Measurements from ENCODE around the gene MYLK4.

Gene MYLK4

GRCh38 chr6:2639896-2640295 is 110.8 kb downstream of the MYLK4 start:
- FAIRE-seq (no peak), DNase-seq (ENCODE audit: insufficient read length, low spot score) (no peak)

DNA sequence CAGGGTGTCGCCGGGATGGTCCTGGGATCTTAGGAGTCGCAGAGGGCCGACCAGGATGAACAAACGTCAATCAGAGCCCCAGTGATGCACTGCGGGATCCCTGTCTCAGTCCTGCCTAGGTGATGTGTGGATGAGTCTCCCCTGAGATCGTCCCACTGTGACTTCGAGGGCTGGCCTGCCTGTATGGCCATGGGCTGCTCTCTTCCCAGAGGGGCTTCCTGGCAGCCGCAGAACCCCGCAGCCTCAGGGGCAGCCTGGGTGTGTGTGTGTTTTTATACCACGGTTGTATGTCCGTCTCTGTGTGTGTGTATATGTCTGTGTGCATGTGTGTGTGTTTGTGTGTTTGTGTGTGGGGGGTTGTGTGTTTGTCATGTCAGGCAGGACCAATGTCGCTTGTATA is 111.6 kb downstream of the MYLK4 start:
- DNase-seq (ENCODE audit: insufficient read length, low spot score) (no peak), FAIRE-seq (no peak)

DNA sequence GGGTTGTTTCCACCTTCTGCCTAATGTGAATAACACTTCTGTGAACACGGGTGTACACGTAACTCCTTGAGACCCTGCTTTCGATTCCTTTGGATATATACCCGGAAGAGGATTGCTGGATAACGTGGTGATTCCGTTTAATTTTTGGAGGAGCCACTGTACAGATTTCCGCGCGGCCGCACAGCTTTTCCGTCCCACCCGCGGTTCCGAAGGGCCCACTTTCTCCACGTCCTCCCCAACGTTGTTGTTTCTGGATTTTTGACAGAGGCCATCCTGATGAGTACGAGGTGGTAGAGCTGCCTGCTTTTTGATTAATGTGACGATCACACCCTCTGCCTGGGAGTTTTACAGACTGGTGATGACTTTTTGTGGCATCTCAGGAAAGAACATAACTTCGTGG is 114.0 kb downstream of the MYLK4 start:
- no peak for DNase-seq (ENCODE audit: insufficient read length, low spot score)
- FAIRE-seq: no peak

DNA sequence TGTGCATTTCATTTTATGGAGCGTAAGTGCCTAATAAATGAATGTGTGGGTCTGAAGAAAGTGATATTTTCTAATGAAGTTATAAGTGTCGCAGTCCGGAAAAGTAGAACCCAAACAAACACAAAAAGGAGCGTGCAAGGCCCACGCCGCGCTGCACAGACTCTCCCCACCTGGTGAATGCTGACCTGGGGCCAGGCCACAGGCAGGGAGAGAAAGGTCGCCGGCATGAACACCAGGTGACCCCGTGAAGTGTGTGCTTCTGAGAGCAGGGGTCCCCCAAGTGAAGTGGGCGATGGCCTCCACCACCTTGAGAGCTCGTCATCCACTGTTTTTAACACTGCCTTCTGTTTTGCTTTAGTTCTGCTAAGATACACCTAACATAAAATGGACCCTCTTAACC is 114.8 kb downstream of the MYLK4 start:
- no peak for FAIRE-seq

DNA sequence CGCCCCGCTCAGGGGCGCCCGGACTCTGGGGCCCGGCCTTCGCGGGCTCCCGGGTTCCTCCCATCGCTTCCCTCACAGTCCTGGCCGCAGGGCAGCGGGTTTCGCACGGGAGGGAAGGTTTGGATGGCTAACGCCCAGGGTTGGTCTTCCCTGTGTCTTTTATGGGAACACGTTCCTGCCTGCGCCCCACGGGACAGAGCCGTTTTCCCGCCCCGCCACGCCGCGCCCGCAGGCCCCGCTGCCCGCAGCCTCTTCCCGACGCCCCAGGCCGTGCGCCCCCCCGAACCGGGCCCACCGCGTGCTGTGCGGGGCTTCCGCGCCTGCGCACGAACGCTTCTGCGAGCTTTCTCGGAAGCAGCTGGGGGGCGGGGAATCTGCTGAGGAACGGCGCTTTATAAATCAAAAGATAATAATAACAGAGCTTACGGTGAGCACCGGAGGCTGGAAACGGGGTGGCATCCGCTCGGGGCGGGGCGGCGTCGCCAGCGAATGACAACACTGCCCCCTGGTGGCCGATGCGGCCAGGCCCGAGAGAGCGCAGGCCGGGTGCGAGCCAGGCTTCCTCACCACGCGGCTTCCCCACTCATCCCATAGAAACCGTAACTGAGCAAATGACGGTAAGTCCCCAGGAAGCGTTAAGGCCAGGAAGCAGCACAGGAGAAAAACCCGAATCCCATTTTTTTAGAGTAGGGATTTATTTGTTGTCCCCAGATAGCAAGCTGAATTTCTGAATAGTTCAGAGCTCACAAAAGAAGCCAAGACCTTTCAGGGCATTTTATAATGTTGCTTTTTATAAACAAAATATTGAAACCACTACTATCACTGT is 116.4 kb downstream of the MYLK4 start:
- DNase-seq (ENCODE audit: insufficient read length, low spot score) (peak; percentile 80), FAIRE-seq (peak; percentile 73)

More for the DNA sequence above, 114.8 kb downstream of the MYLK4 start:
- DNase-seq (ENCODE audit: insufficient read length, low spot score): no peak

DNA sequence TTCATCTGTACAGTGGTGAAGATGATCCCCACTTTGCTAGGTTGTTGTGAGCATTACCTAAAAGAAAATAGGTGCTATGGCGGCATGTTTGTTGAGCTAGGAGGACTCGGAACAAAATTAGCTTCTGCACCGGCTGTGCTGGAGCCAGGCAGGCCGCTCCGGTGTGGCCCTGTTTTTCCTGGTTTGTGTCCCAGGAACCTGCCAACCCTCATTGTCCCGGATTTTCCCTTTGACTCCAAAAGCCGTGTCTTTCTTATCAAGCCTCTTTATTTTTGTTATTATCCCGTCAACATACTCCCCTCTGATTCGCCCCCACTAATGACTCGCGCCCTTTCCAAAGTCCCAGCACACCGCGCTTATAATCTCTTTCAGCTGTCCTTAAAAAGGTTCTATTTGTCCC is 117.0 kb downstream of the MYLK4 start:
- FAIRE-seq: no peak
- DNase-seq (ENCODE audit: insufficient read length, low spot score): no peak

GRCh38 chr6:2632976-2633584 is 117.6 kb downstream of the MYLK4 start:
- no peak for DNase-seq (ENCODE audit: insufficient read length, low spot score)
- FAIRE-seq: no peak

DNA sequence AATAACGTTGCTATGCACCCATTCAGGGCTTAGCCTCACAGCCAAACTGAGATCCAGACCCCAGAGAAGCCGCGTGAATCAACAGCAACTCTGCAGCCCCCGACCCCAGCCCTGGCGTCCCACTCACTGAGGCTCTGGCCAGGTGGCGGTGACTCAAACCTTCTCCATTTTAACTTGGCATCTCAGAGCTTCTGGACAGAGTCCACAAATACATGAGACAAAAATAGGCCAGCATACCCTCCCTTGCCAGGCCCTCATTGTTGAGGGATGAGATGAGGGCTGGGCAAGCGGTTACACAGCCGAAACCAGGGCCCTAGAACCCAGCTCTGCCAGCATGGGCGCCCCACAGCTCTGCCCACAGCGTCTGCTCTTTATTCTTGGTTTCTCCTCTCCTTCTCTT is 118.4 kb downstream of the MYLK4 start:
- DNase-seq (ENCODE audit: insufficient read length, low spot score): no peak
- FAIRE-seq: no peak

DNA sequence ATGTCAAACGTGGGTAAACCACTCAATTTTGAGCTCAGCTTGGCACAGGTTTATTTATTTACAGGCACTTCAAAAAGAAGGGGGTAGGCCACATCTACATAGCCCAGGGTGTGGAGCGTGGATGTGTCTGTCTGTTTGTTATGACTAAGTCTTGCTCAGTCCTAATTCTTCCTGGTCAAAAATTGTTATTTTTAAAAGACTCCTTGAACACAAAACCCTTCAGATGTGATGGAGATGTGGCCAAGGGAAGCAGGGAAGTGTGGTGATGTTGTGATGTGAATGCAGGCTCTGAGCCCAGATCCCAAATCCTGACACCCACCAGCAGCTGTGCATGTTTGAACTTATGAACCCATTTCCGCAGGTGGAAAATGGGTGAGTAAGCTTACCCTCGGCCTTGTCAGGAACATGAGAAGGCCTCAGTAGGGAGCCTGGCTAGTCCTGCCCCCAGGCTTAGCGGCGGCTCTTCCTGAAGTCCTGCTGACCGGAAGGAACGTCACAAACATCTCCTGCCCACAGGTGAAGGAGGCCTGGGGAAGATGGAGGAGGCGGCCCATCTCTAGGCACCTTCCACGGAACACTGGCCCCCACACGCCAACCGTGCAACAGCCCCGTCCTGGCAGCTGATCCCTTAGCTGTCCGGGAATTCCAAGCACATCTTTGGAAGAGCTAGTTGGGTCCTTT is 119.7 kb downstream of the MYLK4 start:
- DNase-seq (ENCODE audit: insufficient read length, low spot score) (no peak), FAIRE-seq (no peak)

GRCh38 chr6:2630359-2630758 is 120.4 kb downstream of the MYLK4 start:
- FAIRE-seq: peak; percentile 62
- peak; percentile 84 for DNase-seq (ENCODE audit: insufficient read length, low spot score)

DNA sequence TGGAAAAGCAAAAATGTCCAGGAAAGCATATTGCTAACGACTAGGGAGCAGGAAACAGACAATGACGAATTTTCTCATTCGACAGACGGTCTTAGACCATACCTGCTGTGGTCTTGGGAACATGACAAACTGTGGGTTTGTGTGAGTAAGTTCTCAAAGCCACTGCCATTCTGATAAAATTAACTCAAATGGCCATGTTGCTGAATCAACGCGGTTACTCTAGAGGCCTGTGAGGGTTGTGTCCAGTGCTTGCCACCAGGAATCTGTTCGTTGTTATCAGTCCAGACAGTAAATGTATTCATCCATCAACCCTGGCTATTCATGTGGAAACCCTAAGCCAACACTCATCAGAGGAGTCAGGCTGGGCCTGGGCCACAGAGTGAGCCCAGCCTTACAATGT is 124.3 kb downstream of the MYLK4 start:
- DNase-seq (ENCODE audit: insufficient read length, low spot score): no peak
- FAIRE-seq: no peak

- FAIRE-seq: no peak
- no peak for DNase-seq (ENCODE audit: insufficient read length, low spot score)
Observed at GRCh38 chr6:2625581-2625980, 125.1 kb downstream of the MYLK4 start.

DNA sequence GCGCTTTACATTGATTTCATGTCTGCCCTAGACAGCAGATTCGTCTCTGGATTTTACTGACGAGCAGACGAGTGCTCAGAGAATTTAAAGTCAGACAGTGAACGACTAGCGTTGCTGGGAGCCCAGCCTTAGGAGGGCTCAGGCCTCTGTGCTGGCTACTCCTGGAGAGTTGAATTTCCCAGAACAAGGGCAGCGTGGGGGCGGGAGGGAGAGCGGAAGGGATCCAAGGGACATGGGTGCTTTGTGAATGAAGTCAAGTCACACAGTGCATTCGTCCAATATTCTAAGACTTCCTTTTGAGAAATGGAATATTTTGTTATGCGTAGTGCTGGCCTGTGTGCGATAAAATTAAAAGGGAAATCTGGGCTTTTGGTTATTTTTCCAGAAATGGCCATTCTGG is 126.5 kb downstream of the MYLK4 start:
- FAIRE-seq (no peak), DNase-seq (ENCODE audit: insufficient read length, low spot score) (no peak)

- no peak for FAIRE-seq
Observed at GRCh38 chr6:2623295-2623694, 127.4 kb downstream of the MYLK4 start.

GRCh38 chr6:2622671-2623070 is 128.1 kb downstream of the MYLK4 start:
- no peak for DNase-seq (ENCODE audit: insufficient read length, low spot score)
- no peak for FAIRE-seq

More at GRCh38 chr6:2623295-2623694, 127.4 kb downstream of the MYLK4 start:
- no peak for DNase-seq (ENCODE audit: insufficient read length, low spot score)

- no peak for FAIRE-seq
- DNase-seq (ENCODE audit: insufficient read length, low spot score): no peak
Observed at GRCh38 chr6:2619651-2620050, 131.1 kb downstream of the MYLK4 start.

- no peak for DNase-seq (ENCODE audit: insufficient read length, low spot score)
- FAIRE-seq: no peak
Observed at GRCh38 chr6:2617729-2618128, 133.0 kb downstream of the MYLK4 start.

DNA sequence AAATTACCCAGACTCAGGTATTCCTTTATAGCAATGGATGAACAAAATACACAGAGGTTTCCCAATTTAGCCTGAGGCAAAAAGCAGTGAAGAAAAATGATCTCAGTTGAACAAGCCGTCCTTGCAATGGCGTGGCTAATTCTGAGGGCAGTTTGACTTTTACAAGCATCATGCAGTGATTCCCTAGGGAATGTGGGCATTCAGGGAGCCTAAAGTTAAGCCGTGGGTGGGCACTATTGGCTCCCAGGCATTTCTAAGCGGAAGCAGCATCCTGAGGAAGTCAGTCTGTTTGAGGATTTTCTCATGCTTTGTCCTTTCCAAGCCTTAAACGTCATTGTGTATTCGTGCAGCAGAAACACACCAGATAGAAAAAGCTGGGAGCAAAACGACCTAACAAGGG is 133.9 kb downstream of the MYLK4 start:
- no peak for FAIRE-seq

GRCh38 chr6:2615251-2615650 is 135.5 kb downstream of the MYLK4 start:
- DNase-seq (ENCODE audit: insufficient read length, low spot score) (no peak), FAIRE-seq (no peak)

More for the DNA sequence above, 133.9 kb downstream of the MYLK4 start:
- DNase-seq (ENCODE audit: insufficient read length, low spot score): no peak

- no peak for FAIRE-seq
- no peak for DNase-seq (ENCODE audit: insufficient read length, low spot score)
Observed at GRCh38 chr6:2614846-2615245, 135.9 kb downstream of the MYLK4 start.

DNA sequence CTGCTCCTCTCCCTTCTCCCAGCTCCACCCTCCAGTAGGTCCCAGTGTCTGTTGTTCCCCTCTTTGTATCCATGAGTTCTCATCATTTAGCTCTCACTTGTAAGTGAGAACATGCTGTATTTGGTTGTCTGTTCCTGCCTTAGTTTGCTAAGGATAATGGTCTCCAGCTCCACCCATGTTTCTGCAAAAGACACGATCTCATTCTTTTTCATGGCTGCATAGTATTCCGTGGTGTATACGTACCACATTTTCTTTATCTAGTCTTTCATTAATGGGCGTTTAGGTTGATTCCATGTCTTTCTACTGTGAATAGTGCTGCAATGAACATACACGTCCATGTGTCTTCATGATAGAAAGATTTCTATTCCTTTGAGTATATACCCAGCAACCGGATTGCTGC is 136.6 kb downstream of the MYLK4 start:
- no peak for DNase-seq (ENCODE audit: insufficient read length, low spot score)
- no peak for FAIRE-seq
